NOMO-1 treated with dmso at 0.1 percent for 144 hours (cell line): Measurements from ENCODE around the gene DUSP14.
A peak's percentile ranks its signal among the peaks of the same experiment; 100 is the strongest.
"Not testable (repeated sequence)": the region's sequence is repeated elsewhere in the genome, so short reads cannot be mapped to it uniquely, and the experiment has no call there.

ENCODE experiments used
- DNase-seq: peaks from one replicate; lab custom pipeline; 2025; ENCODE audit not compliant: unreplicated experiment; lab: John Stamatoyannopoulos, UW

DUSP14 gene, protein sequence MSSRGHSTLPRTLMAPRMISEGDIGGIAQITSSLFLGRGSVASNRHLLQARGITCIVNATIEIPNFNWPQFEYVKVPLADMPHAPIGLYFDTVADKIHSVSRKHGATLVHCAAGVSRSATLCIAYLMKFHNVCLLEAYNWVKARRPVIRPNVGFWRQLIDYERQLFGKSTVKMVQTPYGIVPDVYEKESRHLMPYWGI

DNA sequence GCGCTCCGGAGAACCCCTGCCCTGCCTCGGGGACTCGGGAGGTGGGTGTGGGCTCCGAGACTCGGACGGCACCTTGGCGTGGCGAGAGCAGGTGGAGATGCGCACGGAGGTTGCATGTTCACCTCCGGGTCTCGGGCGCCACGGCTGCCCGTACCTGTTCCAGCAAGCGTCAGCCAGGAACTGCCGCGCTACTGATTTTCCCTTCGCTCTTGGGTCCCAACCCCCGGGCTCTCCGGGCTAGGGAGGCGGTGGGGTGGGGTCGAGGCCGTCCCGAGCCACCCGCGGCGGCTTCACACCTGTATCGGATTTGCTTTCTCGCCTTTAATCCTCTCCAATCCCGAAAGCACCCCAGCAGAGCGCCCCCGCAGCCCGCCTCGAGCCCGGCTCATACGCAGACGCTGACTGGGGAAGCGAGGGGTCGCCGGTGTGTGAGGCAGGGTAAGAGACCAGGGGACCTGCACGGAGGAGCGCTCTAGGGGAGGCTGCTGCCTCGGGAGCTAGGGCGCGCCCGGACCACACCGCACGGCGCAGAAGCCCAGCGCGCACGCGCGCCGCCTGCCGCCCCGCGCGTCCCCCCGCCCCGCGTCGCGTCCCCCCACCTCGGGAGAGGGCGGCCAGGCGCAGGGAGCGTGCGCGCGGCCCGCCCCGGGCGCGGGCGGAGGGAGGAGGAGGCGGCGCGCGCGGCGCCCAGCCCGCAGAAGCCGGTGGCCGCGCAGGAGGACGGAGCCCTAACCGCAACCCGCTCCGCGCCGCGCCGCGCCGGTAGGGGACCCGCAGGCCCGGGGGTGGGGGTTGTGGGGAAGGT, at the start of gene DUSP14:
DUSP14 (plus strand) TSS at position 695 of the 805 bp plus-strand sequence. CDS start 22,382 bp downstream, outside the sequence.
- DNase-seq = peak; percentile 38

DNA sequence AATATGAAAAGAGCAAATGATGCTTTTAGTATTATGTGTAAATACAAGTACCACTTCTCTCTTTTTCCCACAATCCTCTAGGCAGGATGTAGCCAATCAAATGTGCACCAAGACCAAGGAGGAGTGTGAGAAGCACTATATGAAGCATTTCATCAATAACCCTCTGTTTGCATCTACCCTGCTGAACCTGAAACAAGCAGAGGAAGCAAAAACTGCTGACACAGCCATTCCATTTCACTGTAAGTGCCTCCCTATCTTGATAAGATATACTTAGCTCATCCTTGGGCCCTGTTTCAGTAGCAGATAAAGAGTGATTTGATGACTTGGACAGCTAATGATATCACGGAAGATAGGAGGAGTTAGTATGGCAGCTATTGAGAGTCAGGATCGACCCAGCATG, 49.3 kb upstream of the DUSP14 start:
- DNase-seq = no peak

DNA sequence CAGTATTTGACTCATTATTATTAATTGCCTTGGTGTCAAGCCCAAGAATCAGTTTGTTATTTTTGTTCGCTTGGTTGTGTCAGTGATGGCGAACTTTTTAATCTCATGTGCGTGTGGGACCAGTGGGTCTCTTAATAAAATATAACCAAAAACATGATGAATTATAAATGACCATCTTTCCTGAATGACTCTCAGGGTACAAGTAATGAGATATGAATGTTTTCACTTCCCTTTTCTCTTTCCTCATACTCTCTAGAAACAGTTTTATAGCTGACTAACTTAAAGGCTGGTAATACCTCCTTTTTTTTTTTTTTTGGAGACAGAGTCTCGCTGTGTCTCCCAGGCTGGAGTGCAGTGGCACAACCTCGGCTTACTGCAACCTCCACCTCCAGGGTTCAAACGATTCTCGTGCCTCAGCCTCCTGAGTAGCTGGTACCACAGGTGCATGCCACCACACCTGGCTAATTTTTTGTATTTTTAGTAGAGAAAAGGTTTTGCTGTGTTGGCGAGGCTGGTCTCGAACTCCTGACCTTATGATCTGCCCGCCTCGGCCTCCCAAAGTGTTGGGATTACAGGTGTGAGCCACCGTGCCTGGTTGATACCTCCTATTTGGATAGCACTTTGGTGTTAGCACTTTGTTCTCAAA, 48.2 kb upstream of the DUSP14 start:
- peak; percentile 20 for DNase-seq

DNA sequence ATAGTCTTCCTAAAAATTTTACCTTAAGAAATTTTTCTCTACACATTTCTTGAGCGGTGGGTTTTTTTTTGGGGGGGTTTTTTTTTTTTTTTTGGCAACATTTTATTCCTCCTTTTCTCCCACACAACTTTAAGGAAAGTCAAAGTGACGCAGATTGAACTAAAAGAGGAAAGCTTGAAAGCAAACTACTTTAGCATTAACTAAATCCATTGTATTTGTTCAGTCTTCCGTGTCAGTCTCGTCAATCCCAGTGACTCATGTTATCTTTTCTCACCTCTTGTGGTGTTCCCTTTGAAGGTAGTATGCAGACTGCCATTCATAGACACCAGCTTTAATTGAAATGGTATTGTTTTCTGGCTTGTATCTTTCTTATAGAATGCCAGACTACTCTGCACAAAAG, 43.7 kb upstream of the DUSP14 start:
- DNase-seq = no peak

DNA sequence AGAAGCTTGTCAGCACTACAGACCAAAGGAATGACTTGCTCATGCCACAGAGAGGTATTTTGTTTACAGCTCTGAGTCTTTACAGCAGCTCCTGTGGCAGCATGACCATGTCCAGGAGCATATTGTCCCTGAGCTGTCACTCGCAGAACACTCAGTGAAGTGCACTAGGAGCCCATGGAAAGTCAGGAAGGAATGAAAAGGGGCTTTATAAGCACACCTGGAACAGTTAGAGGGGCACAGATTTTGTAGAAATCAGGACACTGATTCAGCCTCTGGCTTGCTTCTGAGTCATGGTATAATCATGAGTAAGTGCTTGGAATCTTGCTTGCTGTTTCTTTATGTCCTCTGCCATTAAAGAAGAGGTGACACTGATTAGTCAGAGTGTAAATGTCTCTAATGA, 42.0 kb upstream of the DUSP14 start:
- no peak for DNase-seq

DNA sequence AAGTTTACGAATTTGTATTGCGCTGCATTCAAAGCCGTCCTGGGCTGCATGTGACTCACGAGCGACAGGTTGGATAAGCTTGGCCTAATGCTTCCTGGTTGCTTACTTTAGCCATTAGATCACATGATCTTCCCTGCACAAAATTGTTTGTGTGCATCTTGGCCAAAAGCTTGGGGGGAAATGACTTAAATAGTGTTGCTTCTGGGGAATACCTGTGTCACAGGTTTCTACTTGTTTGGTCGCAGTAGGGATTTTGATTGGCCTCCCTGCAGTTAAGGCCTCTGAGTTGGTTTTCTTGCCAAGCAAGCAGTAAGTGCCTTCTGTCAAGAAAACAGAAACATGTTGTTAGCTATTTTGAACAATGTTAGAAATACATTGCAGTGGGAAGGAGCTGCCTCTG, 39.6 kb upstream of the DUSP14 start:
- no peak for DNase-seq

DNA sequence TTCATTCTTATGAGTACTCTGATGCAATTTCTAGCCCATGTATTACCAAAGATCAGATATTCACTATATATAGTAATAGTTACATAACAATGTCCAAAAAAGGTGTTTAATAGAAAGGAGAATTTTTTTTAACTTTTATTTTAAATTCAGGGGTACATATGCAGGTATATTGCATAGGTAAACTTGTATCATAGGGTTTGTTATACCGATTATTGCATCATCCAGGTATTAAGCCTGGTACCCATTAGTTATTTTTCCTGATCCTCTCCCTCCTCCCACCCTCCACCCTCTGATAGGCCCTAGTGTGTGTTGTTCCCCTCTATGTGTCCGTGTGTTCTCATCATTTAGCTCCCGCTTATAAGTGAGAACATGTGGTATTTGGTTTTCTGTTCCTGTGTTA, 31.9 kb upstream of the DUSP14 start:
- DNase-seq = not testable (repeated sequence)

DNA sequence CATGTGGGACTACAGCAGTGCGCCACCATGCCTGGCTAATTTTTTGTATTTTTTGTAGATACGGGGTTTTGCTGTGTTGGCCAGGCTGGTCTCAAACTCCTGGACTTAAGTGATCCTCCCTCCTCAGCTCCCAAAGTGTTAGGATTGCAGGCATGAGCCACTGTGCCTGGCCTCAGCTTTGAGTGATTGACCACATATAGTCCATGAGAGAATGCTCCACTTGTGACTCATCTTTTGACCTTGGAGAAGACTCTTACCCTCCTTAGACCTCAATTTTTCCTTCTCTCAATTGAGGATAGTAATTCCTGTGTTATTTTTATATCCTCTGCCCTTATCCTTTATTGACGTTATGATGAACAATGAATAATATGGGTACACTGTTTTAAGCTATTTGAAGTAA, 30.9 kb upstream of the DUSP14 start:
- no peak for DNase-seq

DNA sequence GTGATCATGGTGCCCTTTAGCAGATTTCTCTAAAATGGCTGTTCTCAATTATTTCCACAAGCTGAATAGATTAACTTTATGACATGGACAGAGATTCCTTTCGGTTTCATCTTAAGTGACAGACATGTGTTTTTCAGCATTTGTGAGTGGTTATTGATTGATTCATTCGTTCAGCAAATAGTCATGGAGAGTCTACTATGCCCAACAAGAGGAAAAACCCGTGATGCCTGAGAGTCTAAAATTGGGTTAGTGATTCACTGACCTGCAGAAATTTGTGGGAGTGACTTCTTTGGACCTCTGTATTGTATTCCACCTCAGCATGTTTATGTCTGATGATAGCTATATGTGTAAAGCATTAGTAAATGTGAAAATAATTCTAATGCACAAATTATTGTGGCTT, 28.0 kb upstream of the DUSP14 start:
- DNase-seq = no peak

DNA sequence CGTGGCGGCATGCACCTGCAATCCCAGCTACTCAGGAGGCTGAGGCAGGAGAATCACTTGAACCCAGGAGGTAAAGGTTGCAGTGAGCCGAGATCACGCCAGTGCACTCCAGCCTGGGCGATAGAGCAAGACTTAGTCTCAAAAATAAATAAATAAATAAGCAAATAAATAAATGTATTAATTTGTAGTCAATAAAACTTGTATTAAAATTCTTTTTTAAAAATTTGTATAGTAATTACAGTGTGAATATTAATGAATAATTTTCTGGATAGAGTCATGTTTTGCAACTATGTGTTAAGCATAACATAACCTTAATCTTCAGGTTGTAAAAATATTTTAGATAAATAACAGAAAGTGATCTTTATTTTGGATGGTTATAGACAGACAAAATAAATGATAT, 27.2 kb upstream of the DUSP14 start:
- DNase-seq = no peak

DNA sequence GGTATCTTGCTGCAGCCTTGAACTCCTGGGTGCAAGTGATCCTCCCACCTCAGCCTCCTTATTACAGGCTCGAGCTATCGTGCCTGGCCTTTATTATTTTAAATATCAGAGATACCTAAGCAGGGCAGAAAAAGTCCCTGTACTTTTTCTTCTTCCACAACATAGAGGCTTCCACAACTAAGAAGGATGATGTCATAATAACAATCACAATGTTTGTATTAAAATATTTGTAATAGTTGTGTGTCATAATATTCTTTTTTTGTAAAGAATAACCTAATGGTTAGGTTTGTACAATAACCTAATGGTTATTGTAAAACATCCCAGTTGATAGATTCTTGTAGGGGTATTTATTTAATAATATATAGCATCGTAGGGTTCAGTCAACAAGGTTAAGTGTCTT, 26.7 kb upstream of the DUSP14 start:
- no peak for DNase-seq

DNA sequence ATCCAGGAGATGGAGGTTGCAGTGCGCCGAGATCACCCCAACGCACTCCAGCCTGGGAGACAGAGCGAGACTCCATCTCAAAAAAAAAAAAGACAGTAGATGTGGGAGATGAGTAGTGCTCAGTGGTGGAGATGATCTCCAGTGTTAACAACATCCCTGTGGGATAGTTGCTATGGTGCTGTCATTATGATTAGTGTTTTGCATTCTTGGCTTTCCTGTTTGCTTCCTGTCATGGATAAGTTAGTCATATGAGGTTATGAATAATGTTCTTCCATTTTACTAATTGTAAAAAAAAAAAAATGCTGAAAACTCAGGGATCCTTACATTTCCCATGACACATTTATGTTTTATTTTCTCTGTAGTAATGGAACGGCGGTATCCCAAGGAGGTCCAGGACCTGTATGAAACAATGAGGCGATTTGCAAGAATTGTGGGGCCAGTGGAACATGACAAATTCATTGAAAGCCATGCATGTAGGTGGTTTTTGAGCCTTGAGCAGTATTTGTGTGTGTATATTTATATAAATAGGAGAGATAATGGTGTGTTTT, 24.5 kb upstream of the DUSP14 start:
- no peak for DNase-seq

DNA sequence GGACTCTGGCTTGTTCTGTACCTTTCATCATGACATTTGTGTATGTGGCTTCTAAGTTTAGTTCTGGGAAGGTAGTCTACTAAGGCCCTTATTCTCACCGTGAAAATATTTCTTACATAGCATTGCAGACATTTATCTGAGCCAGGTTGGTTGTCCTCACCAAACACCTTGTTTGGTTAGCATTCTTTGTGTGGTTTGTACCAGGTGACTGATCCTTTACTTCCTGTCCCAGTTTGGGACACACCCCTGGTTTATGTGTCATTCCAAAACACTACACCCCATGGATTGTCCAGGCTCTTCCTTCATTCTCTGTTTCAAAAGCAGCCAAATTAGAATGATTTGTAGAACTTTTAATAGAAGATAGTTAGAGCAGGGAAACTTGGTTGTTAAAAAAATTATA, 23.2 kb upstream of the DUSP14 start:
- DNase-seq = no peak

DNA sequence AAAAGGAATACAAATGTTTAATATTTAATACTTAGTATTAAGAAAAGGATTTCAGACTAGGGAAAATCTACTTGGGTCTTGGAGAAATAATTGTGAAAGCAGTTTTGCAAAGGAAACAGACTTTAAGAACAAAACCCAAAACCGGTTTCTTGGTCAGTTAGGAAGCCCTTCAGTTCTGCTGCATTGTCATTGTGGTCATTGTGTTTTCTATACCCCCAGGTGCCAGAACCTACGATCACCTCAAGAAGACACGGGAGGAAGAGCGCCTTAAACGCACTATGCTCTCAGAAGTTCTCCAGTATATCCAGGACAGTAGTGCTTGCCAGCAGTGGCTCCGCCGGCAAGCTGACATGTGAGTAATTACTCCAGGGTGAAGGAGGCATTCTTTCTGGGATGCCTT, 19.5 kb upstream of the DUSP14 start:
- DNase-seq = no peak

DNA sequence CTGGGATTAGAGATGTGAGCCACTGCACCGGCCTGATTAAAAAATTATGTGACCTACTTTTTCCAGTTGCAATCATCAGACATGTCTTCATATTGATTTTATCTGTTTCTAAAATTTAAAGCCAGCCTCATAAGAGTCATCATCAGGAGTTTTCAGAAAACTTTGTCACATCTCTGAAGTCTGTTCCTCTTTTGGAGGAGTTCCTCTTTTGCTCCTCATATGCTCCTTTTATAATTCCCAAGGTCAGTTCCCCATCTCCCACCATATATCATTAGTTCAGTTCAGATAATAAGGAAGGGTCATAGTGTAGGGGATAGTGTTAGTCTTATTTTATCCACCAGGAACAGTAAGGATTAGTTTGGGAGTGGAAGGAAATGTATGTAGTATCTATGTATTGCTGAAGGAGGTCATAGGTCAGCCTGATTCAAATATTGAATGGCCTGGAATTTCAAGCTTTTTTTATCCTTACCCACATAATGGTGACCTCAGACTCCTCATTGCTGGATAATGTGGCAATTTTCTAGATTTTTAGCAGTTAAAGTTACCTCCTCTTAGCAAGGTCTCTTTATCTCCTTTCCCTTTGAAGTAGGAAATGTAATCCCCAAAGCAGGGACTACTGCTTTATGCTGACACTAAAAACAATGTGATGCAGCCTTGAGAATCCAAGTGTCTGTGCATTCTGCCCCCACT, 13.8 kb upstream of the DUSP14 start:
- DNase-seq = peak; percentile 4

DNA sequence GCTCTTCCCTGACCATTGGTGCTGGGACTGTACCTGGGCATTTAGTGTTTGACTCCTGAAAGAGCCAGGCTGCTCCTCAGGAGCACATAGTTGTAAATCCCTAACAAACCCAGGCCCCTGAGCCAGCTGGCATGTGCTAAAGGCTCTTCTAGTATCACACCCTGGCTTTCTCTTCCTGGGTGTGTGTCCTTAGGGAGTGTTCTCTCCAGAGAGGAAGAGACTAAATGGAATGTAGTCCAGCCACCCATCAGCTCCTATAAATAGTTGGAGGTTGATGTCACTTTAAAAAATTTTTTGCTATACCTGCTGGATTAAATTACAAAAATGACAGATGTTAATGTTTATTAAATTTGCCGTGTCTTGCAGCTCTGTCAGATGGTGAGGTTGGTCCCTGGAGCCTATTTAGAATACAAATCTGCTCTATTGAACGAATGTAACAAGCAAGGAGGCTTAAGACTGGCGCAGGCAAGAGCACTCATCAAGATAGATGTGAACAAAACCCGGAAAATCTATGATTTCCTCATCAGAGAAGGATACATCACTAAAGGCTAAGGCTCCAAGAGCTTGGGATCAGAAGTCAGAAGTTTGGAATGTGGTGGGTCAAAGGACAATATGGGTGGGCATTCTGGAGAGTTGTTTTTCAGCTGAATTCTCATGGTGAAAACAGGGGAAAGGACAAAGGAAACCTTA, 13.1 kb upstream of the DUSP14 start:
- DNase-seq = no peak

DNA sequence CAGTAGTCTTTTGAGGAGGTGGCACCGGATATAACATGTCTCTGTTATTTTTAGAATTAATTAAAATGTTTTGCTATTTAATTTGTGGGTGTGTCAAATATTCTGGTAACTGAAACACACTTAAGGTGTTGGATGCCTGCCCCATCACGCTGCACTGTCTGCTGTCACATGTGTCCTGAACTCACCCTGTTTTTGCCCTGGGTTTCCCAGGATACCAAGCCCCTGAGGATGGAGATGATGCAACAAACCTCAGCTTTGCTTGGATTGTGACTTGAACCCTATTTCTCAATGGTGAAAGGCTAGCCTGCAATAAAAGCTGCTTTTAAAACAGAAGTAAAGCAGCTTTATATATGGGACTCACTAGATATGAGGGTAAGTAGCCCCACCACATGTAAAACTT, 11.5 kb upstream of the DUSP14 start:
- DNase-seq = no peak

DNA sequence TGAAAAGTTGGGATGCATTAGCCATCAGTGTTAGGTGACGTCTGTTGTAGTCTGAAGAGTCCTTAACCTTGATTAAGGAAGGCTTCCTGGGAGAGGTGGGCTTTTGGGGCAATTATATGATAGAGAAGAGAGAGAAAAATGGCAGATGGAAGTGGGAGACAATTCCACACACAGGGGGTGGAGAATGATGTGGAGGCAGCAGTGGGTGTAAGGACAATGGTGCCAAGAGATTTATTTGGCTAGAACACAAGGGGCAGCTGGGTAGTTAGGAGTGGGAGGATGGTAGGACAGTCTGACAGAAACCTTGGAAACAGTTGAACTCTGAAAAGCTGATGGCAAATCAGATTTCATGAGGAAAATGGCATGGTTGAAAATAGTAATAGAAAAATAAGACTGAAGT, 10.7 kb upstream of the DUSP14 start:
- no peak for DNase-seq

DNA sequence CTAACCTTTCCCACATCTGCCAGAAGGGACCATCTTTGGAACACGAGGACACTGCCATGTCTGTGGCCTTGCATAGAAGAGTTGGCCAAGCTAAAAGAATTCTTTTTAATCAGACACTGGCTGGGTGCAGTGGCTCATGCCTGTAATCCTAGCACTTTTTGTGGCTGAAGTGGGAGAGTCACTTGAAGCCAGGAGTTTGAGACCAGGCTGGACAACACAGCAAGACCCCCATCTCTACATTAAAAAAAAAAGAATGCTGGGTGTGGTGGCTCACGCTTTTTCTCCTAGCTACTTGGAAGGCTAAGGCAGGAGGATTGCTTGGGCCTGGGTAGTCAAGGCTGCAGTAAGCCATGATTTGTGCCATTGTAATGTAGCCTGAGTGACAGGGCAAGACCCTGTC, 9.3 kb upstream of the DUSP14 start:
- no peak for DNase-seq

DNA sequence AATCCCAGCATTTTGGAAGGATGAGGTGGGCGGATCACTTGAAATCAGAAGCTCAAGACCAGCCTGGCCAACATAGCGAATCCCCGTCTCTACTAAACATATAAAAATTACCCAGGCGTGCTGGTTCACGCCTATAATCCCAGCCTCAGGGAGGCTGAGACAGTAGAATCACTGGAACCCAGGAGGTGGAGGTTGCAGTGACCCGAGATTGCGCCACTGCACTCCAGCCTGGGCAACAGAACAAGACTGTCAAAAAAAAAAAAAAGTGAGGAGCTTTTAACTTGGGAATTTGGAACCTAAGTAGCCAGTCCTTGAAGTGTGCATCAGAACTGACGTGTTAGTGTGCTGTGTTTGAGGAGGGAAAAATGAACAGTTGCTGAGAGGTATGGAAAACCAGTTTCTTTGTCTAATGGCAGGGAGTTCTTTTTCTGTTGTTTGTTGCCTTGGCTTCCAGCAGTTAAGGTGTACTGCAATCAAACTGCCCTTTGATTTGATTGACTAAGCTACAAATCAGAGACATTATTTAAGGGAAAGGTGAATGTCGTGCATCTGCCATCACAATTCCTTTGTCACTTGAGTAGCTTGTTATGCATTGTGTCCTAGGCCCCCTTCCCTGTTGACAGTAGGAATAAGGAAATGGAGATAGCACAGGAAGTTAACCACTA, 8.6 kb upstream of the DUSP14 start:
- no peak for DNase-seq
